Right lobe of liver (tissue), 6 donors: ENCODE measurements around the gene MOB1A. TPM values are rescaled to one million over a fixed set of nuclear protein-coding genes. Genes with fewer than 3 reads are reported as not detected.

ENCODE experiments used
- ATAC-seq, 4 donors: fragments of 200-7000 bp; cut with Tn5 transposase; one replicate each; pipeline ENCODE4 v1.9.1; 2020; ENCODE audit warnings: mild to moderate bottlenecking in 4 of 4, moderate library complexity in 4 of 4
- DNase-seq, 3 donors: peaks; one replicate each; pipeline ENCODE4 v3.0.0-alpha.2; 2020
- H3K27ac ChIP-seq, 3 donors: fragments of 200-600 bp; one replicate each; pipeline ENCODE4 v1.8.0; 2022
- H3K27me3 ChIP-seq, 2 donors: fragments of 200-600 bp; one replicate each; pipeline ENCODE4 v1.8.0; 2022
- H3K36me3 ChIP-seq, 4 donors: fragments of 200-600 bp; sonication (generic) in 1 of 4; one replicate each; pipeline versions ENCODE4 v1.5.1 to v1.8.0; 2017 to 2022; ENCODE audit warnings: control low read depth in 1 of 4
- H3K4me1 ChIP-seq, 4 donors: fragments of 200-600 bp; sonication (generic) in 1 of 4; one replicate each; pipeline versions ENCODE4 v1.5.1 to v1.8.0; 2017 to 2022; ENCODE audit warnings: control low read depth in 1 of 4
- H3K4me3 ChIP-seq, 3 donors: fragments of 200-600 bp; one replicate each; pipeline ENCODE4 v1.8.0; 2022
- H3K9me3 ChIP-seq, 4 donors: fragments of 200-600 bp; sonication (generic) in 1 of 4; one replicate each; pipeline versions ENCODE4 v1.5.1 to v1.8.0; 2017 to 2022; ENCODE audit warnings: control low read depth in 1 of 4
- CTCF ChIP-seq, 4 donors: fragments of 200-600 bp in 3 of 4; fragments of 450-650 bp in 1 of 4; IDR thresholded peaks; one replicate each; pipeline versions ENCODE4 v1.5.1 to v1.8.0; 2016 to 2022; ENCODE audit warnings: antibody characterized with exemption in 4 of 4, mild to moderate bottlenecking in 2 of 4
- POLR2A ChIP-seq: fragments of 450-650 bp; IDR thresholded peaks from one replicate; pipeline ENCODE4 v1.6.1; 2017; ENCODE audit warnings: antibody characterized with exemption, mild to moderate bottlenecking
- WGBS: methylation state at CpG from one replicate; pipeline ENCODE4 v1.1.6; 2018; ENCODE audit warnings: low coverage, low lambda C conversion rate; ENCODE audit not compliant: insufficient coverage; ENCODE audit errors: missing lambda C conversion rate; 5-methylcytosine and 5-hydroxymethylcytosine counted together
- intact Hi-C, 2 donors: fragments of 100-400 bp; cut with DNase I; formaldehyde crosslinking; loops; one replicate each; pipeline versions ENCODE4 v1.11.2 to v1.14.1; 2022
- long read RNA-seq: library from polyadenylated mRNA; unstranded; transcript quantifications from one replicate; pipeline ENCODE4 v2.0.0, GENCODE V29; 2019
- total RNA-seq, 6 experiments: library from RNA; depleted of rRNA in 2 of 6; stranded (reverse); fragments of >200 nt in 2 of 6; fragmentation: NEBNext Ultra II Directional in 3 of 6; extraction: Animal tissue kit (Norgen Biotek cat#: 25700) in 3 of 6; gene quantifications; one replicate each; pipeline versions ENCODE4 v1.1.0 to v1.2.4, GENCODE V29; 2016 to 2023
- donor health status: DM: no; HTN: yes; CAD: no.
- donor health status: DM: no; HTN: no; CAD: no.
- donor health status: DM: no; HTN: no; CAD: no.
- donor health status: DM: no; HTN: yes; CAD: no.
- donor health status: DM: no; HTN: yes; CAD: no.

MOB1A gene
- 10 to 100 TPM; 29.8 to 48.0 (median 32.9) TPM for total RNA-seq
- long read RNA-seq, full-length matches to known transcripts = 5 of 6 reads
- long read RNA-seq, partial matches to known transcripts = 1 of 6 reads
- long read RNA-seq, other reads (novel, unspliced or antisense) = 0 of 6 reads

GRCh38 chr2:74178211-74179062, at the start of gene MOB1A:
MOB1A (minus strand) TSS chr2:74178879; CDS start chr2:74178674, 205 bp downstream.
- intact Hi-C loops = no loop called here

GRCh38 chr2:74227646-74228045, 49.0 kb upstream of the MOB1A start:
- Histone ChIP-seq H3K36me3 (no peaks in the 10 kb centered on the region), H3K4me1 (no peaks in the 10 kb centered on the region), H3K4me3 (no peak overlapping the region), H3K27me3 (no peaks in the 10 kb centered on the region), H3K27ac (no peak overlapping the region), H3K9me3 (no peaks in the 10 kb centered on the region)
- intact Hi-C loops = no loop called here
- no peak for ATAC-seq
- TF ChIP-seq POLR2A (no peak), CTCF (IDR thresholded peaks at IDR 0.05) (no peak)
- 80% methylated on average over 4 of the region's 5 CpGs for WGBS
- no peak for DNase-seq

More at GRCh38 chr2:74178211-74179062, at the start of gene MOB1A:
- Histone ChIP-seq H3K27me3 (no peaks in the 10 kb centered on the region), H3K4me1 (peaks cover 0 to 14% (median 0%) of the 10 kb centered on the region in 4 donors), H3K27ac (peak within 1 kb of the TSS; percentile 67 to 91 (median 80)), H3K9me3 (no peaks in the 10 kb centered on the region), H3K4me3 (peak within 1 kb of the TSS; percentile 83 to 85 (median 84)), H3K36me3 (no peaks in the 10 kb centered on the region)
- ATAC-seq = peak; percentile 99 to 100 (median 99)
- WGBS = under 1% methylated on average over 45 of the region's 84 CpGs
- peak; percentile 99 for DNase-seq
- TF ChIP-seq POLR2A (peak; percentile 89), CTCF (IDR thresholded peaks at IDR 0.05) (peak in 2 of 4 donors; percentile 16 to 28)

- ATAC-seq = no peak
- no peak overlapping the region for H3K4me3 ChIP-seq
- no peak for DNase-seq
- no peaks in the 10 kb centered on the region for H3K9me3 ChIP-seq
- intact Hi-C loops = no loop called here
- TF ChIP-seq CTCF (IDR thresholded peaks at IDR 0.05) = no peak
- TF ChIP-seq POLR2A = no peak
- whole genome bisulfite sequencing = 91% methylated on average over 3 of the region's 21 CpGs
- no peaks in the 10 kb centered on the region for H3K27me3 ChIP-seq
- no peaks in the 10 kb centered on the region for H3K4me1 ChIP-seq
- no peak overlapping the region for H3K27ac ChIP-seq
- H3K36me3 ChIP-seq = no peaks in the 10 kb centered on the region
Measured at GRCh38 chr2:74226648-74227213, 48.1 kb upstream of the MOB1A start.

- intact Hi-C loops = no loop called here
- TF ChIP-seq CTCF (IDR thresholded peaks at IDR 0.05) (no peak), POLR2A (no peak)
- Histone ChIP-seq H3K9me3 (no peaks in the 10 kb centered on the region), H3K36me3 (no peaks in the 10 kb centered on the region), H3K27me3 (no peaks in the 10 kb centered on the region), H3K4me1 (no peaks in the 10 kb centered on the region), H3K27ac (no peak overlapping the region), H3K4me3 (no peak overlapping the region)
- ATAC-seq (no peak), DNase-seq (no peak)
- 94% methylated on average over 3 of the region's 4 CpGs for WGBS
Measured at GRCh38 chr2:74225698-74226459, 47.2 kb upstream of the MOB1A start.
